Calu3 (cell line): ENCODE results near the gene COA5. TPM values are rescaled to one million over a fixed set of nuclear protein-coding genes. Genes with fewer than 3 reads are reported as not detected.

Experiments used
- BruUV-seq: library from RNA; stranded (reverse); fragments of 400-500 nt; replicated peaks from 2 replicates; lab custom pipeline; 2021; lab: Mats Ljungman, UMichigan
- CTCF ChIA-PET: fragments of 300-600 bp; sonication (Branson Sonifier 250); formaldehyde crosslinking; loops from one replicate; lab custom pipeline; 2022; ENCODE audit warnings: antibody characterized with exemption; lab: Charles Lee
- DNase-seq: peaks from one replicate; pipeline ENCODE4 v3.0.0; 2022
- H3K27ac Mint-ChIP-seq: one replicate; pipeline ENCODE4 v1.8.0; 2022; ENCODE audit warnings: mixed read lengths; ENCODE audit not compliant: unreplicated experiment
- H3K27me3 Mint-ChIP-seq: one replicate; pipeline ENCODE4 v1.8.0; 2022; ENCODE audit warnings: mixed read lengths; ENCODE audit not compliant: unreplicated experiment
- H3K36me3 Mint-ChIP-seq: one replicate; pipeline ENCODE4 v1.8.0; 2022; ENCODE audit warnings: mild to moderate bottlenecking, moderate library complexity, mixed read lengths; ENCODE audit not compliant: insufficient read depth, unreplicated experiment
- H3K4me1 Mint-ChIP-seq: one replicate; pipeline ENCODE4 v1.8.0; 2022; ENCODE audit warnings: mild to moderate bottlenecking, low read depth, mixed read lengths; ENCODE audit not compliant: unreplicated experiment
- H3K4me3 Mint-ChIP-seq: one replicate; pipeline ENCODE4 v1.8.0; 2022; ENCODE audit warnings: mild to moderate bottlenecking, low read depth, moderate library complexity, mixed read lengths; ENCODE audit not compliant: unreplicated experiment
- H3K9me3 Mint-ChIP-seq: one replicate; pipeline ENCODE4 v1.8.0; 2022; ENCODE audit warnings: low read depth, mixed read lengths; ENCODE audit not compliant: unreplicated experiment
- CTCF ChIP-seq: fragments of 200-600 bp; IDR thresholded peaks from one replicate; pipeline ENCODE4 v1.8.0; 2022; ENCODE audit warnings: antibody characterized with exemption; ENCODE audit not compliant: unreplicated experiment
- intact Hi-C: fragments of 100-400 bp; cut with micrococcal nuclease; formaldehyde crosslinking; loops from one replicate; pipeline ENCODE4 v1.10.0; 2022; ENCODE audit not compliant: unreplicated experiment
- total RNA-seq: library from RNA; stranded (reverse); gene quantifications from 2 replicates; pipeline ENCODE4 v1.2.3, GENCODE V29; 2022

Gene COA5
- total RNA-seq, 1 experiment from 2014 or later = 24.9 TPM

GRCh38 chr2:98564541-98565132, 43.7 kb downstream of the COA5 start:
- Mint-ChIP-seq H3K9me3 (no peaks in the 10 kb centered on the region), H3K27me3 (no peaks in the 10 kb centered on the region), H3K4me1 (no peaks in the 10 kb centered on the region), H3K27ac (no peak overlapping the region), H3K36me3 (peaks cover 11% of the 10 kb centered on the region), H3K4me3 (no peak overlapping the region)
- no TSS peak for BruUV-seq
- DNase-seq = no peak
- TF ChIP-seq CTCF = no peak
- intact Hi-C loops = no loop called here
- CTCF ChIA-PET = no interaction called here

- Mint-ChIP-seq H3K36me3 (peaks cover 5% of the 10 kb centered on the region), H3K4me1 (no peaks in the 10 kb centered on the region), H3K9me3 (no peaks in the 10 kb centered on the region), H3K27ac (no peak overlapping the region), H3K27me3 (no peaks in the 10 kb centered on the region), H3K4me3 (no peak overlapping the region)
- no peak for TF ChIP-seq CTCF
- no peak for DNase-seq
- intact Hi-C loops = no loop called here
- BruUV-seq = no TSS peak
- CTCF ChIA-PET = no interaction called here
Observed at GRCh38 chr2:98563394-98563793, 44.9 kb downstream of the COA5 start.

- H3K36me3 Mint-ChIP-seq = peaks cover 5% of the 10 kb centered on the region
- no peaks in the 10 kb centered on the region for H3K27me3 Mint-ChIP-seq
- BruUV-seq = no TSS peak
- H3K4me3 Mint-ChIP-seq = no peak overlapping the region
- DNase-seq = no peak
- CTCF ChIA-PET = no interaction called here
- no peak for TF ChIP-seq CTCF
- H3K9me3 Mint-ChIP-seq = no peaks in the 10 kb centered on the region
- intact Hi-C loops = no loop called here
- H3K4me1 Mint-ChIP-seq = no peaks in the 10 kb centered on the region
- no peak overlapping the region for H3K27ac Mint-ChIP-seq
Observed at GRCh38 chr2:98561902-98562695, 46.2 kb downstream of the COA5 start.

- no peak overlapping the region for H3K27ac Mint-ChIP-seq
- H3K9me3 Mint-ChIP-seq = no peaks in the 10 kb centered on the region
- intact Hi-C loops = no loop called here
- H3K4me1 Mint-ChIP-seq = no peaks in the 10 kb centered on the region
- DNase-seq = no peak
- H3K36me3 Mint-ChIP-seq = peaks cover 5% of the 10 kb centered on the region
- TF ChIP-seq CTCF = no peak
- no TSS peak for BruUV-seq
- no peak overlapping the region for H3K4me3 Mint-ChIP-seq
- H3K27me3 Mint-ChIP-seq = no peaks in the 10 kb centered on the region
- CTCF ChIA-PET = no interaction called here
Observed at GRCh38 chr2:98561018-98561417, 47.3 kb downstream of the COA5 start.
